Keratinocyte (primary cell): Measurements from ENCODE around the gene DCAF15. TPM values are rescaled to one million over a fixed set of nuclear protein-coding genes. Genes with fewer than 3 reads are reported as not detected.

Source experiments
- DNase-seq: peaks from one replicate; pipeline ENCODE4 v3.0.0-alpha.2; 2011; ENCODE audit warnings: low read depth, missing footprints, low spot score
- FAIRE-seq: peaks from 2 replicates; lab custom pipeline; 2011; peaks lifted over from hg19 to GRCh38; lab: Jason Lieb, UNC
- H2AFZ ChIP-seq: 2 replicates; pipeline ENCODE4 v1.6.0; 2012; ENCODE audit warnings: low read length, control low read depth, inconsistent platforms; ENCODE audit not compliant: control insufficient read depth
- H3K27ac ChIP-seq: 2 replicates; pipeline ENCODE4 v1.5.1; 2011; ENCODE audit warnings: low read length; ENCODE audit not compliant: control insufficient read depth, insufficient read depth
- H3K27me3 ChIP-seq: 3 replicates; pipeline ENCODE4 v1.6.0; 2011; ENCODE audit warnings: low read length; ENCODE audit not compliant: control insufficient read depth, insufficient read depth; ENCODE audit errors: extremely low read depth
- H3K36me3 ChIP-seq, 2 experiments: 2 replicates in 1 of 2; 3 replicates in 1 of 2; pipeline ENCODE4 v1.5.1; 2011; ENCODE audit warnings: low read length in 2 of 2, mild to moderate bottlenecking in 1 of 2; ENCODE audit not compliant: control insufficient read depth in 2 of 2, insufficient read depth in 2 of 2; ENCODE audit errors: extremely low read depth in 1 of 2
- H3K4me1 ChIP-seq: 3 replicates; pipeline ENCODE4 v1.5.1; 2011; ENCODE audit warnings: low read length; ENCODE audit not compliant: control insufficient read depth, insufficient read depth; ENCODE audit errors: extremely low read depth
- H3K4me2 ChIP-seq: 3 replicates; pipeline ENCODE4 v1.6.0; 2011; ENCODE audit warnings: low read depth, low read length; ENCODE audit not compliant: control insufficient read depth, insufficient read depth; ENCODE audit errors: extremely low read depth
- H3K4me3 ChIP-seq, 3 experiments: fragments of 200-600 bp in 1 of 3; sonication (generic) in 1 of 3; 2 replicates in 2 of 3; 3 replicates in 1 of 3; pipeline ENCODE4 v1.5.1; 2011 to 2016; ENCODE audit warnings: low read length in 3 of 3, mild to moderate bottlenecking in 3 of 3, control low read depth in 2 of 3, inconsistent platforms in 1 of 3, low read depth in 1 of 3, mixed read lengths in 1 of 3, mixed run types in 1 of 3, moderate library complexity in 1 of 3; ENCODE audit not compliant: control insufficient read depth in 2 of 3, insufficient read depth in 2 of 3; ENCODE audit errors: extremely low read depth in 1 of 3
- H3K79me2 ChIP-seq: 2 replicates; pipeline ENCODE4 v1.6.0; 2012; ENCODE audit warnings: low read length; ENCODE audit not compliant: control insufficient read depth, insufficient read depth
- H3K9ac ChIP-seq: 3 replicates; pipeline ENCODE4 v1.6.0; 2011; ENCODE audit warnings: low read length; ENCODE audit not compliant: control insufficient read depth, insufficient read depth; ENCODE audit errors: extremely low read depth
- H3K9me1 ChIP-seq: 3 replicates; pipeline ENCODE4 v1.6.0; 2011; ENCODE audit warnings: low read length; ENCODE audit not compliant: control insufficient read depth, insufficient read depth; ENCODE audit errors: extremely low read depth
- H3K9me3 ChIP-seq: 2 replicates; pipeline ENCODE4 v1.5.1; 2012; ENCODE audit warnings: low read depth, low read length; ENCODE audit not compliant: control insufficient read depth
- H4K20me1 ChIP-seq: 3 replicates; pipeline ENCODE4 v1.6.0; 2011; ENCODE audit warnings: low read length; ENCODE audit not compliant: control insufficient read depth, insufficient read depth; ENCODE audit errors: extremely low read depth
- EZH2 ChIP-seq: IDR thresholded peaks from one replicate; pipeline ENCODE4 v1.6.1; 2012; ENCODE audit warnings: inconsistent platforms, mild to moderate bottlenecking, low read length, moderate library complexity
- dilution Hi-C: fragments of 300-500 bp; cut with MboI; formaldehyde crosslinking; loops from one replicate; pipeline ENCODE4 v1.7.0; 2020; ENCODE audit warnings: low sequenced_read_pairs; ENCODE audit not compliant: extremely low pct_ligation_motif_present
- polyA plus RNA-seq, 5 experiments: library from polyadenylated mRNA; depleted of rRNA in 3 of 5; stranded (reverse) in 3 of 5; stranded (forward) in 1 of 5; unstranded in 1 of 5; fragments of >200 nt; gene quantifications; 1 replicate in 1 of 5; 2 replicates in 3 of 5; 3 replicates in 1 of 5; pipeline versions ENCODE4 v1.2.1 to v1.2.3, GENCODE V29; 2011 to 2012; ENCODE audit warnings: missing spikeins in 2 of 5, low read depth in 1 of 5, low replicate concordance in 1 of 5
- TF ChIP-seq, protein P1 (sequence below), 3 experiments: IDR thresholded peaks in 1 of 3; conservative IDR thresholded peaks in 1 of 3; optimal IDR thresholded peaks in 1 of 3; 2 replicates in 2 of 3; 3 replicates in 1 of 3; pipeline versions ENCODE3 to v1.5.1; 2011; ENCODE audit warnings: low read length in 3 of 3, mild to moderate bottlenecking in 3 of 3, moderate library complexity in 2 of 3, control low read depth in 1 of 3, inconsistent platforms in 1 of 3; ENCODE audit not compliant: insufficient read depth in 2 of 3; ENCODE audit errors: extremely low read depth in 1 of 3

The DCAF15 gene
- polyA plus RNA-seq, 1 donor (not counting 4 experiments of a cell fraction or from before 2014, with no cell fraction given), result 15.1 TPM

DNA sequence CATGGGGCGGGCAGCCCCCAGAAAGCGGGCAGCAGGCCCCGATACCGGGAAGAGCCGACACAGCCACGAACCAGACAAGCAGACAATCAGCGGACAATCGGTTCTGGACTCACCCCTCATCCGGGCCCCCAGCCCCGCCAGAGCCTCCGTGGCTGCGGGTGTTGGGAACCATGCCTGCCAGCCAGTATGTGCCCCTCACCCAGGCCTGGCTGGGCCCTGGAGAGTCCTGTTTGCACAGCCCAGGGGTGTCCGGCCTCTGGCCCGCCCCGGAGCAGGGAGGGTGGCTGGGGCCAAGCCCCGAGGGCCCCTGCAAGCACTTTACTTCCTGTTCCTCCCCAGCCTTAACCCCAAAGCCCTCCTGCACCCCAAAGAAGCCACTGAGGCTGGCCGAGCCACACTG lies 21.9 kb upstream of the DCAF15 start:
- H3K36me3 ChIP-seq, result peaks cover 7 to 15% of the 10 kb centered on the region in 2 experiments
- no peaks in the 10 kb centered on the region for H4K20me1 ChIP-seq
- no peak overlapping the region for H3K4me3 ChIP-seq
- H3K9ac ChIP-seq, result no peak overlapping the region
- TF ChIP-seq, protein P1, sequence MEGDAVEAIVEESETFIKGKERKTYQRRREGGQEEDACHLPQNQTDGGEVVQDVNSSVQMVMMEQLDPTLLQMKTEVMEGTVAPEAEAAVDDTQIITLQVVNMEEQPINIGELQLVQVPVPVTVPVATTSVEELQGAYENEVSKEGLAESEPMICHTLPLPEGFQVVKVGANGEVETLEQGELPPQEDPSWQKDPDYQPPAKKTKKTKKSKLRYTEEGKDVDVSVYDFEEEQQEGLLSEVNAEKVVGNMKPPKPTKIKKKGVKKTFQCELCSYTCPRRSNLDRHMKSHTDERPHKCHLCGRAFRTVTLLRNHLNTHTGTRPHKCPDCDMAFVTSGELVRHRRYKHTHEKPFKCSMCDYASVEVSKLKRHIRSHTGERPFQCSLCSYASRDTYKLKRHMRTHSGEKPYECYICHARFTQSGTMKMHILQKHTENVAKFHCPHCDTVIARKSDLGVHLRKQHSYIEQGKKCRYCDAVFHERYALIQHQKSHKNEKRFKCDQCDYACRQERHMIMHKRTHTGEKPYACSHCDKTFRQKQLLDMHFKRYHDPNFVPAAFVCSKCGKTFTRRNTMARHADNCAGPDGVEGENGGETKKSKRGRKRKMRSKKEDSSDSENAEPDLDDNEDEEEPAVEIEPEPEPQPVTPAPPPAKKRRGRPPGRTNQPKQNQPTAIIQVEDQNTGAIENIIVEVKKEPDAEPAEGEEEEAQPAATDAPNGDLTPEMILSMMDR (optimal IDR thresholded peaks at IDR 0.05 in 1 of 3, IDR thresholded peaks at IDR 0.05 in 1 of 3, conservative IDR thresholded peaks at IDR 0.05 in 1 of 3; ENCODE audit: extremely low read depth in 1 of 3, insufficient read depth in 2 of 3, low read length in 3 of 3), result no peak
- no peak for TF ChIP-seq EZH2
- peaks cover 5% of the 10 kb centered on the region for H3K27me3 ChIP-seq
- no peak overlapping the region for H3K27ac ChIP-seq
- peaks cover 3% of the 10 kb centered on the region for H3K4me1 ChIP-seq
- dilution Hi-C loops, result no loop called here
- H3K4me2 ChIP-seq, result no peak overlapping the region
- H2AFZ ChIP-seq, result no peak overlapping the region
- H3K9me1 ChIP-seq, result no peaks in the 10 kb centered on the region
- FAIRE-seq (no peak), DNase-seq (no peak)
- no peaks in the 10 kb centered on the region for H3K9me3 ChIP-seq
- H3K79me2 ChIP-seq, result no peaks in the 10 kb centered on the region

DNA sequence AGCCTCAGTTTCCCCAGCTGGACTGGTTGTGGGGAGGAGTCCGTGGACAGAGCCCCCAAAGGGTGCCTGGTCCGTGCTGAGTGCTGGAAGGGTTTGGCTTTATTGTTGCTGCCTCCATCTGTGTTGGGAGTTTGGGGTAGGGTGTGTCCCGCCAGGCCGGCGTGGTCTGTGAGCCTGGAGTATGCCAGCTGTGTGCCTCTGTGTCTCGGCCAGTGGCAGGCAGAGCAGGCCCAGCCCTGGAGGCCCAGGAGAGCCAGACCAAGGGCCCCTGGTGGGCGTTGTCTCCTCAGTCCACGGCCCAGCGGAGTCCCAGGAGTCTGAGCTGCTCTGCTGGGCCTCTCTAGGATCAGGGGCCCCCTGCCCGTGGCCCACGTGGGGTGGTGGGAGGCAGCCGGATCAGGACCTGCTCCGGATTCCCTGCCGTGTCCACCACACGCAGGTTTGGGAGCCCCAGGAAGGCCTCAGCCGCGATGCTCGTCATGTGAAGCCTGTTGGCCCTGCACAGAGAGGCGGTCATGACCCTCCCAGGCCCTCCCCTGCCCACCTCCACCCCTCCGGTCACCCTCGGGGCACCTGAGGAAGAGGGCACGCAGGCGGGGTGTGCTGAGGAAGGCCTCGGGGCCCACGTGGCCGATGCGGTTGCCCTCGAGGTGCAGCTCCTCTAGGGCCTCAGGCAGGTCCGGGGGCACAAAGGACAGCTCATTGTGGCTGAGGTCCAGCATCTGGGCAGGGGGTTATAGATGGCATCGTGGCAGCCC lies 20.7 kb upstream of the DCAF15 start:
- Histone ChIP-seq H3K79me2 (no peaks in the 10 kb centered on the region), H3K4me2 (no peak overlapping the region), H3K9me3 (no peaks in the 10 kb centered on the region), H3K36me3 (peaks cover 3 to 13% of the 10 kb centered on the region in 2 experiments), H3K4me1 (peaks cover 3% of the 10 kb centered on the region), H2AFZ (no peak overlapping the region), H3K27ac (no peak overlapping the region), H3K9ac (no peak overlapping the region), H3K4me3 (no peak overlapping the region), H3K9me1 (no peaks in the 10 kb centered on the region), H3K27me3 (peaks cover 10% of the 10 kb centered on the region), H4K20me1 (no peaks in the 10 kb centered on the region)
- FAIRE-seq (no peak), DNase-seq (no peak)
- dilution Hi-C loops, result no loop called here
- TF ChIP-seq, protein P1 (optimal IDR thresholded peaks at IDR 0.05 in 1 of 3, IDR thresholded peaks at IDR 0.05 in 1 of 3, conservative IDR thresholded peaks at IDR 0.05 in 1 of 3; ENCODE audit: extremely low read depth in 1 of 3, insufficient read depth in 2 of 3, low read length in 3 of 3), result no peak
- TF ChIP-seq EZH2, result no peak
